Measurements from ENCODE around the gene PRR11.
"Not testable (repeated sequence)": the region's sequence is repeated elsewhere in the genome, so short reads cannot be mapped to it uniquely, and the experiment has no call there.

The PRR11 gene

GRCh38 chr17:59155439-59156177, at the start of gene PRR11:
TSS of gene PRR11 (plus strand) at chr17:59155746. CDS start at chr17:59169753, 14,007 bp downstream.
- DNase-seq (ENCODE audit: low read depth in 1 of 2, low spot score in 1 of 2): peak; percentile 72 to 87

GRCh38 chr17:59105852-59106462, 49.6 kb upstream of the PRR11 start:
- DNase-seq (ENCODE audit: low read depth in 1 of 2, low spot score in 1 of 2): peak; percentile 60 to 63

GRCh38 chr17:59106463-59107305, 48.9 kb upstream of the PRR11 start, which contains the start of gene TRIM37:
TSS of gene TRIM37 (minus strand) at chr17:59106880. CDS start at chr17:59106461, 419 bp downstream.
- DNase-seq (ENCODE audit: low read depth in 1 of 2, low spot score in 1 of 2): peak; percentile 97 to 99

GRCh38 chr17:59107306-59107670, 48.3 kb upstream of the PRR11 start:
- no peak for DNase-seq (ENCODE audit: low read depth in 1 of 2, low spot score in 1 of 2)

GRCh38 chr17:59108400-59109102, 47.0 kb upstream of the PRR11 start:
- no peak for DNase-seq (ENCODE audit: low read depth in 1 of 2, low spot score in 1 of 2)

GRCh38 chr17:59110973-59111372, 44.6 kb upstream of the PRR11 start:
- no peak for DNase-seq (ENCODE audit: low read depth in 1 of 2, low spot score in 1 of 2)

- DNase-seq (ENCODE audit: low read depth in 1 of 2, low spot score in 1 of 2): no peak
Measured at GRCh38 chr17:59111539-59111938, 44.0 kb upstream of the PRR11 start.

GRCh38 chr17:59115474-59115873, 40.1 kb upstream of the PRR11 start:
- DNase-seq (ENCODE audit: low read depth in 1 of 2, low spot score in 1 of 2): no peak

GRCh38 chr17:59121901-59122480, 33.6 kb upstream of the PRR11 start:
- DNase-seq (ENCODE audit: low read depth in 1 of 2, low spot score in 1 of 2): no peak

GRCh38 chr17:59124665-59125064, 30.9 kb upstream of the PRR11 start:
- no peak for DNase-seq (ENCODE audit: low read depth in 1 of 2, low spot score in 1 of 2)

- no peak for DNase-seq (ENCODE audit: low read depth in 1 of 2, low spot score in 1 of 2)
Measured at GRCh38 chr17:59126809-59127417, 28.6 kb upstream of the PRR11 start.

GRCh38 chr17:59129814-59130213, 25.7 kb upstream of the PRR11 start:
- no peak for DNase-seq (ENCODE audit: low read depth in 1 of 2, low spot score in 1 of 2)

- DNase-seq (ENCODE audit: low read depth in 1 of 2, low spot score in 1 of 2): no peak
Measured at GRCh38 chr17:59131131-59131530, 24.4 kb upstream of the PRR11 start.

- not testable (repeated sequence) for DNase-seq (ENCODE audit: low read depth in 1 of 2, low spot score in 1 of 2)
Measured at GRCh38 chr17:59138339-59138738, 17.2 kb upstream of the PRR11 start.

GRCh38 chr17:59139939-59140338, 15.6 kb upstream of the PRR11 start:
- DNase-seq (ENCODE audit: low read depth in 1 of 2, low spot score in 1 of 2): no peak

- no peak for DNase-seq (ENCODE audit: low read depth in 1 of 2, low spot score in 1 of 2)
Measured at GRCh38 chr17:59141860-59142259, 13.7 kb upstream of the PRR11 start.

GRCh38 chr17:59145571-59146096, 9.9 kb upstream of the PRR11 start:
- no peak for DNase-seq (ENCODE audit: low read depth in 1 of 2, low spot score in 1 of 2)

GRCh38 chr17:59149051-59149450, 6.5 kb upstream of the PRR11 start:
- no peak for DNase-seq (ENCODE audit: low read depth in 1 of 2, low spot score in 1 of 2)

- no peak for DNase-seq (ENCODE audit: low read depth in 1 of 2, low spot score in 1 of 2)
Measured at GRCh38 chr17:59149841-59150511, 5.6 kb upstream of the PRR11 start.

- no peak for DNase-seq (ENCODE audit: low read depth in 1 of 2, low spot score in 1 of 2)
Measured at GRCh38 chr17:59151006-59151405, 4.5 kb upstream of the PRR11 start.
